GM18858 (cell line): ENCODE measurements around the gene OCA2.

Experiments
- ATAC-seq: cut with Tn5 transposase; IDR thresholded peaks from one replicate; pipeline ENCODE4 v1.9.1; 2021; ENCODE audit not compliant: unreplicated experiment

The OCA2 gene

GRCh38 chr15:27885201-27885600, 213.9 kb downstream of the OCA2 start:
- ATAC-seq: no peak

- no peak for ATAC-seq
These were observed 214.4 kb downstream of the OCA2 start for GRCh38 chr15:27884726-27885125.

- ATAC-seq: no peak
These were observed 220.3 kb downstream of the OCA2 start for GRCh38 chr15:27878841-27879240.

- no peak for ATAC-seq
These were observed 225.3 kb downstream of the OCA2 start for GRCh38 chr15:27873828-27874227.

DNA sequence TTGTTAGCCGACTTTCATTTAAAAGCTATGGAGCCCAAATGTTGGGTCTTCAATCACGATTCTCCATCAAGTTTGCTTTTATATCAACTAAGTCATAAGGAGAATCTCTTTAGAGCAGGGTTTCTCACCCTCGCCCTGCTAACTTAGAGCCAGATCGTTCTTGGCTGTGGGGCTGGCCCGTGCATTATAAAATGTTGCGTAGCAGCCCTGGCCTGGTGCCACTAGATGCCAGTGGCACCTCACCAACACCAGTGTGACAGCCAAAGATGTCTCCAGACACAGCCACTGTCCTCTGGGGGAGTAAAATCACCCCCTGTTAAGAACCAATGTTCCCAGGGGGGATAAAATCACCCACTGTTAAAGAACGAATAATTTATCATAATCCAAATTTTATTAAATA, 226.1 kb downstream of the OCA2 start:
- no peak for ATAC-seq

DNA sequence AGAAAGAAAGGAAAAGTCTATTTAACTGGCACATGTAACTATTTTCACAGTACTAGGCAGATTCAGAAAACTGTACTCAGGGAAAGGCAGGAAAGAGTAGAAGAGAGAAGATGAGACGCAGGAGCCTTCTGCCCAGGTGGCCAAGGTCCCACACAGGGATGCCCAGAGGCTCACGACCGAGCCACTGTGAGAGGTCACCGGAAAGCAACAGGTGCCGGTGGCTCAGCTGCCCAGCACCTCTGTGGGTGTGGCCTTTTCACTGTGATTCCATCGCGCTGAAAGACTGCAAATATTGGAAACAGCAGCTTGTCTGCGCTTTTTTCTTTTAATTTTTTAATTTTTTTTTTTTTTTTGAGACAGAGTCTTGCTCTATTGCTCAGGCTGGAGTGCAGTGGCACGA, 226.8 kb downstream of the OCA2 start:
- no peak for ATAC-seq

GRCh38 chr15:27871902-27872260, 227.2 kb downstream of the OCA2 start:
- ATAC-seq: no peak

DNA sequence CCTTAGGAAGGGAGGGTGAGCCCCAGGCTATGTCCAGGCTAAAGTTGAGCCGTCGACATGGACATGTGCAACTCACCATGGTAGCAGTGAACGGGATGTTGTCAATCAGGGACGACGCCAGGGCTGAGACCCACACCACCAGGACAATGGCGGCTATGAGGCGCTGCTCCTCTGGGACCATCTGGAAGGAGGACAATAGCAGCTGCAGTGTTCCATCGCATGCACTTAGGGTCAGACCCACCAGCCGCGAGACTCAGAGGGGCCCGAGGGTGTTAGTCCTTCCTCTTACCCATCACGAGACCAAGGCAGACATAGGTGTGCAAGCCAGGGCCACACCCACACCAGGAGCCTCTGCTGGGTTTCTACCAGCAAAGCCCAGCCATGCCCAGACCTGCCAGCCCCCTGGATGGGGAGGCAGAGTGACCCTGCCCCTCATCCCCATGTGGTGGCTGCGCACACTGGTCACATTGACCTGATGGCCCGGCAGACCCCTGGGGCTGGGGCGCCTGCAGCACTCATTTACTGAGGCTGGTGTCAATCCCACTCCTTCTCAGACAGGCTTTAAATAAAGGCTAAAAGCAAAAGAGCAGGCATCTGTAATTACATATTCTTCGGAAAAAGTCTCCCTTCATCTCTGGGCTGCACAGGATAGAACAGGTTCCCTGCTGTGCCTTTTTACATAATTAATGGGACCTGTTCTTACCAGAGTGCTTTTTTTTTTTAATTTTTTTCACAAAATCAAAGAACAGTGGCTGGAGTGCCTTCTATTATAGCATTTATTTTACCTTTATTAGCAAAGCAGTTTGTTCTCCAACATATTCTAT, 227.8 kb downstream of the OCA2 start:
- ATAC-seq: no peak

- no peak for ATAC-seq
These were observed 228.8 kb downstream of the OCA2 start for GRCh38 chr15:27870320-27870719.

DNA sequence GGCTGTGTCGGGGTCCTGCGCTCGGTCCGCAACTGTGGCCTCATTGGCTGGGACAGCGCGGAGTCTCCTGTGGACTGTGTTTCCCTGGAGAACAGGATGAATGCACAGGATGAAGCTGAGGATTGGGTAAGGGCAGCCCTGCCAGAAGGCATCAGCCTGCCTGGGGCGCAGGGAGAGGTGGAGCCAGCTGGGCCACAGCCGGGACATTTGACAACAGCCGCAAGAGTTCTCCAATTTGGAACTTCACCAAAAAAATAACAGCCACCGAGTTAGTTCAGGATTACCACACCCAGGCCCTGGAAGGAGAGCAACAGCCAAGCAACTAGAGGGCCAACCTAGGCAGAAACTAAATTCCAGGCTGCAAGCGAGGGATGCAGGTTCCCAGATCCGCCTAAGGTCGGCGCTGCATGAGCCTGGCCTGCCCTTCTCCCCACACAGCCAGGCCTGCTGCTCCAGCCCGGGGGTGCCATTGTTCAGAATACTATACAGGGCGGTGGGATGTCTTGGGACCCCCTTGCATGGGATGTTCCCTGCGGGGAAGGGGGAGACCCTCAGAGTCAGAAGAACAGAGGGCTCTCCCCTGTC, 229.3 kb downstream of the OCA2 start:
- no peak for ATAC-seq

DNA sequence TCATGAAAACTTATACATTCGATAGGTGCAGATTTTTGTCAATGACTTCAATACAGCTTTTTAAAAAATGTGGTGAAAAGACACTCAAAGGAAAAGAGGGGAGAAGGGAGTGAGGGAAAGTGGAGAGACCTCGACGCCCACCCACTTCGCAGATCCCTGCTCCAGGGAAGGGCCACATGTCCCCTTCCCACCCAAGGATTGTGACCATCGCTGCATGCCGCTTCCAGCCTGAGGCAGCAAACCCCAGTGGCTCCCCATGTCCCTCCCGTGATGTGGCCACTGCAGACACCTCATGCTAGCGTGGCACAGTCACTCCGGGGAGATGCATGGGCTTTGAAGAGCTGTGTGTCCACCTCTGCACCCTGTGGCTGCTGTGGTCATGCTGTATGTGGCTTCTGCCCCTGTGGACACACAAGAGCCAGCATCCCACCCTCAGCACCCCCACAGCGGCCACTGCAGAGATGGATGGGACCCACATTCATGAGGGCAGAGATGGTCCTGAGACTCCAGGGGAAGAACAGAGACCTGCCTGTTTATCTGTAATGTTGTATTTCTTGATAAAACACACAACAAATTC, 230.2 kb downstream of the OCA2 start:
- no peak for ATAC-seq

GRCh38 chr15:27867861-27868260, 231.3 kb downstream of the OCA2 start:
- ATAC-seq: no peak

GRCh38 chr15:27866505-27867165, 232.5 kb downstream of the OCA2 start:
- ATAC-seq: no peak

GRCh38 chr15:27865926-27866325, 233.2 kb downstream of the OCA2 start:
- no peak for ATAC-seq

GRCh38 chr15:27865323-27865922, 233.7 kb downstream of the OCA2 start:
- no peak for ATAC-seq

DNA sequence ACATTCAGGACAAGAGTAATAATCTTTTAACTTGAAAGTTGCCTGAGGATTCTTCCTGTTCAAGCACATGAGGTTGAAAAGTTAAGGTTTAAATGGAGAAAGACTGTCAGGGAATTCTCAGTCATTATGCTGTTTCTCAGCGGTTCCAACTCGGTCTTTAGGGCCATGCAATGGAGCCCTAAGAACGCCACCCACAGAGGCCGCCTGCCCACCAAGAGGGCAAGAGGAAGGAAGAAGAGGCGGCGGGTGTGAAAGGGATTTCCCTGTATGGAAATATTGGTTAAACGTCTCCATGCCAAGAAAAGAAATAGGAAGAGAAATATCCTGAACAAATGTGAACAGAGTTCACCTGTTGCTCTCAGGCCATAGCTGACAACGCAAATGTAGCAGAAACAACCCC, 234.4 kb downstream of the OCA2 start:
- no peak for ATAC-seq

- no peak for ATAC-seq
These were observed 235.0 kb downstream of the OCA2 start for GRCh38 chr15:27864086-27864485.

DNA sequence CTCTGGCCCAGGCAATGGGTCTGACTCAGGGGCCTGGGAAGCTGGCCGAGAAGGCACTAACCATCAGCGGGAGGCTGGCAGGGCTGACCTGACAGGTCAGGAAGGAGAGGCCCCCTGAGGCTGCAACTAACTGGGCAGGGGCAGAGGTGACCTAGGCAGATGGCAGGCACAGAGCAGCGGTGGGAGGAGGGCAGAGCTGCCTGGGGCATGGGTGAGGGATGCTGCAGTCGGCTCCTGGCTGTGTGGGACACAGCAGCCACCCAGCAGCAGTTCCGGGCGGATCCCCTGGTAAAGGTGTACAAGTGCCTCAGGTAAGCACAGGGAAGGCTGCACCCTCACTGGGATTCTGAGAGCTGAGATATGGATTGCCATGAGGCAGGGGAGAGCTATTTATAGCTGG, 236.1 kb downstream of the OCA2 start:
- no peak for ATAC-seq

- no peak for ATAC-seq
These were observed 237.9 kb downstream of the OCA2 start for GRCh38 chr15:27861171-27861570.

DNA sequence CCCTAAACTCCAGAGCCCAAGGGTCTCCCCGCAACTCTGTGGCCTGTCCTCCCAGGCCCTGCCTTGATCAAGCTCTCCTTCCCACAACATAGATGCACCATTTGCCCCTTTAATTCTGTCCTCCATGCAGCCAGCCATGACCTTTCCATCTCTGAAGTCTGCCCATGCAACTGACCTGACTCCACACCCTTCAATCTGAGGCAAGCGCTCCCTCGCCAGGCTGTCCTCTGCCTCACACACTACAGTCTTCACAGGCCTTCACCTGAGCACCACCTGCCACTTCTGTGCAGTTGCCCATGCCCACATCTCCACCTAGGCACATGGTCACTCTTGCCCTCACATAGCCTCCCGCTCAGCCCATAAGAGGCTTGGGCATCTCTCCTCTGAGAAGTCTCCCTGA, 244.0 kb downstream of the OCA2 start:
- ATAC-seq: no peak

DNA sequence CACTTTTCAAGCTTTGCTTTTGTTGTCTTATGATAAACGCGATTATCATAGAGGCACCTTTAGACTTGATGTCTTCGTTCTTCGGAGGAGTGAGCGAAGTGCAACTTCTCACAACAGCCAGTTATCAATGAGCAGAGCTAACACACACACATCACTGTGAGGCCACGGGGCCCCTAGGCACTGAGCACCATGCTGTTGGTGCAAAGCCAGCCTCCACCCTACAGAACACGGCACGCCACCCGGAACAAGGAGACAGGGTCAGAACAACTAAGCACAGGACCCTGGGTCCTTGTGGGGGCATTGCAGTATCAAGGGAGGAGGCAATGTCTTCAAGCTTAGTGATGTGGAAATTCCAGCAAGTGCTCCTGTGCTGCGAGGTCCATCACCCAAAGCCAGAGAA, 244.5 kb downstream of the OCA2 start:
- no peak for ATAC-seq
